Measurements from ENCODE around the gene CNP. TPM values are rescaled to one million over a fixed set of nuclear protein-coding genes. Genes with fewer than 3 reads are reported as not detected.

The CNP gene
- total RNA-seq = 64.6 and 82.6 TPM in 2 replicates

GRCh38 chr17:41966463-41967140 lies at the start of gene CNP:
TSS of gene CNP (plus strand) at chr17:41966795. CDS start at chr17:41966885, 90 bp downstream.

DNA sequence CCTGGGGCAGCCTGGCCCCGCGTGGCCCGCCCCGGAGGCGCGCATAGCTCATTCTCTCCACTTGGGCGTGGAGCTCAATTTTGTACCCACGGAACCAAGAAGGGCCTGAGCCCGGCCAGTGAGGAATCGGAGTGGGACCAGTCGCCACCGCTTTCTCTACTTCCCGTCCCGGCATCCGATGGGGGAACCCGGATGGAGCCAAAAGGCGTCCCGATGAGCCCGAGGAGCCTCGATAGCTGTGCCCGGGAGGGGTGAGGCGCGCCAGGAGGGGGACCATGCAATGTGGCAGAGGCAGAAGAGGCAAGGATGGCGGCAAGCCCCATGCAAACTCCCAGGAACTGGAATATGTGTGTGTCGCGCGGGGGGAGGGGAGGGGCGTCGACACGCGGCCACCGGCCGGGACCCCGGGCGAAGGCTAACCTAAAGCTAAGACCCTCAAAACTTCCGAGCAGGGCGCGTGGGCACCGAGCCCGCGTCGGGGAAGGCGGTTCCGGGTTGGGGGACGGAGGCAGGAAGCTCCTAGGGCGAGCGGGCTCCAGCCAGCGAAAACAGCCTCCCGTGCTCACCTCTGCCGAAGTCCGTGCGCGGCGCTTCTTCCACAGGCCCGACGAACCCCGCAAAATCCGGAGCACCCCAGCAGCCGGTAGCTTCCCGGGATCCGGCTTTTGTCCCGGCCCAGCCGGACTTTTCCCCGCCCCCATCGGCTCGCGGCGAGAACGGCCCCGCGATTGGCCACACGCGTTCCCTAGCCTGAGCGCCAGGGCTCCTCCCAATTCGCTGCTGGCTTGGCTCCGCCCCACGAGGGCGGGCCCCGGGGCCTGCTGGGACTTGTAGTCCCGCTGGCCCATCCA lies 48.1 kb upstream of the CNP start, which contains the start of gene ACLY:
TSS of gene ACLY (minus strand) at position 638 of the 851 bp plus-strand sequence. CDS start 5,078 bp downstream, outside the sequence.

DNA sequence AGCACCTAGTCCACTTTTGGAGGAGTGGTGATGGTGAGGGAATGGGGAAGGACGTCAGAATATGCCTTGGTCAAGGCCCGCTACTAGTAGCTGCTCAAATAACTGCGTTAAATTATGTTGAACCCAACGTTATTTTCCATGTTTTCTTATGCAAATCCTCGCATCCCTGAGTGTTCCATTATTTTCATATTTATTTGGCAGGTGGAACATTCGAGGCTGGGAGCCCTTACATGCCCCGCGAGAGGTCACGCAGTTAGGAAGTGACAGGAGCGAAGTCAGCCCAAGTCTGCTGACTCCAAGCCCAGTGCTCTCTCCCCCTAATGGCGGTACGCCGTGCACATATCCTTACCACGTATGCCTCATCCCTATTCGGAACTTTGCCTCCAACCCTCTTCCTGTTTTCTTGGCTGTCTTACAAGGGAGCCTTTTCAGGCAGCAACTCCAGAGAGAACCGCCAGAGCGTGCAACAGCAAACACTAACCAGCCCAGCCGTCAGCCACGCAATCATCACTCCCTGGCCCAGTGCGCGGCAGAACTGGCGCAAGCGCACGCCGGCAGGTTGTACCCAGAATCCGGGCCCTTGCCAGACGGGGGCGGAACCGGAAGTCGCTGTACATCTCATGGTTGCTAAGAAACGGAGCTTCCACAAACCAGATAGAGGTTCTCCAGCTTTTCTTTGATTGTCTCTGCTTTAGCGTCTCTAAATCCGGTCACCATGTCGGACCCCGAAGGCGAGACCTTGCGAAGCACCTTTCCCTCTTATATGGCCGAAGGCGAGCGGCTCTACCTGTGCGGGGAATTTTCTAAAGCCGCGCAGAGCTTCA lies 36.4 kb upstream of the CNP start, which contains the start of gene ODAD4:
TSS of gene ODAD4 (plus strand) at position 609 of the 824 bp plus-strand sequence. CDS start at position 716, 107 bp downstream.

GRCh38 chr17:42016941-42017865 lies 50.6 kb downstream of the CNP start, which contains the start of gene DNAJC7:
TSS of gene DNAJC7 (minus strand) at chr17:42017439. CDS start at chr17:42017416, 23 bp downstream.

GRCh38 chr17:42019509-42020404 lies 53.2 kb downstream of the CNP start, which contains the start of gene NKIRAS2:
TSS of gene NKIRAS2 (plus strand) at chr17:42020090. CDS start at chr17:42021578, 1,488 bp downstream.

Other genes starting within 250 kb of the CNP start
- not detected in 2 replicates for gene HAP1, start 232.2 kb upstream of the CNP start, total RNA-seq
- gene JUP, start 180.1 kb upstream of the CNP start, total RNA-seq = 54.1 and 57.0 TPM in 2 replicates
- gene P3H4, start 154.8 kb upstream of the CNP start, total RNA-seq = 86.3 and 93.0 TPM in 2 replicates
- 676 and 811 TPM in 2 replicates for gene FKBP10, start 153.8 kb upstream of the CNP start, total RNA-seq
- gene NT5C3B, start 130.6 kb upstream of the CNP start, total RNA-seq = 43.9 and 65.1 TPM in 2 replicates
- not detected in 2 replicates for gene KLHL10, start 129.0 kb upstream of the CNP start, total RNA-seq
- gene KLHL11, start 101.4 kb upstream of the CNP start, total RNA-seq = 17.1 and 23.3 TPM in 2 replicates
- 187 and 262 TPM in 2 replicates for gene ACLY, start 47.8 kb upstream of the CNP start, total RNA-seq
- 0.16 and 0.18 TPM in 2 replicates for gene ODAD4, start 36.2 kb upstream of the CNP start, total RNA-seq
- 51.7 and 54.7 TPM in 2 replicates for gene DNAJC7, start 50.6 kb downstream of the CNP start, total RNA-seq
- 60.7 and 84.6 TPM in 2 replicates for gene NKIRAS2, start 53.3 kb downstream of the CNP start, total RNA-seq
- 0.18 and 0.49 TPM in 2 replicates for gene C17orf113, start 83.8 kb downstream of the CNP start, total RNA-seq
- not detected in 2 replicates for gene ZNF385C, start 131.7 kb downstream of the CNP start, total RNA-seq
- 6.3 and 10.4 TPM in 2 replicates for gene DHX58, start 145.9 kb downstream of the CNP start, total RNA-seq
- 9.9 and 10.2 TPM in 2 replicates for gene KAT2A, start 154.6 kb downstream of the CNP start, total RNA-seq
- gene HSPB9, start 156.0 kb downstream of the CNP start, total RNA-seq = not detected in 2 replicates
- gene RAB5C, start 188.2 kb downstream of the CNP start, total RNA-seq = 120 and 154 TPM in 2 replicates
- not detected in 2 replicates for gene KCNH4, start 214.3 kb downstream of the CNP start, total RNA-seq
- not detected in 2 replicates for gene HCRT, start 218.7 kb downstream of the CNP start, total RNA-seq
- gene GHDC, start 227.7 kb downstream of the CNP start, total RNA-seq = 16.8 and 22.5 TPM in 2 replicates

Measured in cardiac atrium fibroblast (primary cell).